ENCODE measurements around the gene UBALD1. TPM values are rescaled to one million over a fixed set of nuclear protein-coding genes. Genes with fewer than 3 reads are reported as not detected.
A peak's percentile ranks its signal among the peaks of the same experiment; 100 is the strongest.

UBALD1 gene
- total RNA-seq, 6 experiments from 2014 or later, result 23.5 to 33.2 (median 27.9) TPM

- Mint-ChIP-seq H3K27ac (no peak overlapping the region; the same call in 1 of the 2 replicates), H3K4me3 (no peak overlapping the region; the same call in 1 of the 2 replicates), H3K9me3 (no peaks in the 10 kb centered on the region), H3K4me1 (ENCODE audit: low read depth) (peaks cover 23% of the 10 kb centered on the region), H3K27me3 (ENCODE audit: insufficient read depth) (peaks cover 2% of the 10 kb centered on the region; the same call in 1 of the 2 replicates), H3K36me3 (ENCODE audit: low read depth) (peaks cover 4% of the 10 kb centered on the region; the same call in 1 of the 2 replicates)
- DNase-seq, result no peak
- no peak for TF ChIP-seq CTCF (IDR thresholded peaks at IDR 0.05)
Observed at GRCh38 chr16:4640572-4641305, 26.1 kb upstream of the UBALD1 start.

- peak; percentile 55 for DNase-seq
- Mint-ChIP-seq H3K9me3 (no peaks in the 10 kb centered on the region), H3K36me3 (ENCODE audit: low read depth) (no peaks in the 10 kb centered on the region), H3K27ac (peak overlapping the region; percentile 58; the same call in 1 of the 2 replicates), H3K4me3 (no peak overlapping the region), H3K4me1 (ENCODE audit: low read depth) (peaks cover 23% of the 10 kb centered on the region), H3K27me3 (ENCODE audit: insufficient read depth) (peaks cover 2% of the 10 kb centered on the region; the same call in 1 of the 2 replicates)
- no peak for TF ChIP-seq CTCF (IDR thresholded peaks at IDR 0.05)
Observed at GRCh38 chr16:4639899-4640509, 25.3 kb upstream of the UBALD1 start.

- peaks cover 23% of the 10 kb centered on the region for H3K4me1 Mint-ChIP-seq (ENCODE audit: low read depth)
- no peak overlapping the region for H3K27ac Mint-ChIP-seq
- H3K4me3 Mint-ChIP-seq, result no peak overlapping the region
- H3K27me3 Mint-ChIP-seq (ENCODE audit: insufficient read depth), result peaks cover 2% of the 10 kb centered on the region; the same call in 1 of the 2 replicates
- no peaks in the 10 kb centered on the region for H3K36me3 Mint-ChIP-seq (ENCODE audit: low read depth)
- no peak for TF ChIP-seq CTCF (IDR thresholded peaks at IDR 0.05)
- DNase-seq, result no peak
- no peaks in the 10 kb centered on the region for H3K9me3 Mint-ChIP-seq
Observed at GRCh38 chr16:4637501-4638166, 22.9 kb upstream of the UBALD1 start.

GRCh38 chr16:4636196-4636595 is 21.5 kb upstream of the UBALD1 start:
- no peak overlapping the region for H3K27ac Mint-ChIP-seq
- no peak for DNase-seq
- H3K4me1 Mint-ChIP-seq (ENCODE audit: low read depth), result peaks cover 22% of the 10 kb centered on the region
- peaks cover 1% of the 10 kb centered on the region; the same call in 1 of the 2 replicates for H3K27me3 Mint-ChIP-seq (ENCODE audit: insufficient read depth)
- H3K9me3 Mint-ChIP-seq, result peaks cover 2% of the 10 kb centered on the region; the same call in 1 of the 2 replicates
- no peak for TF ChIP-seq CTCF (IDR thresholded peaks at IDR 0.05)
- peaks cover 5% of the 10 kb centered on the region for H3K36me3 Mint-ChIP-seq (ENCODE audit: low read depth)
- no peak overlapping the region for H3K4me3 Mint-ChIP-seq

GRCh38 chr16:4634768-4635167 is 20.1 kb upstream of the UBALD1 start:
- Mint-ChIP-seq H3K27ac (no peak overlapping the region), H3K36me3 (ENCODE audit: low read depth) (peaks cover 8% of the 10 kb centered on the region), H3K4me1 (ENCODE audit: low read depth) (peaks cover 11% of the 10 kb centered on the region), H3K27me3 (ENCODE audit: insufficient read depth) (no peaks in the 10 kb centered on the region), H3K4me3 (no peak overlapping the region), H3K9me3 (peaks cover 5% of the 10 kb centered on the region; the same call in 1 of the 2 replicates)
- TF ChIP-seq CTCF (IDR thresholded peaks at IDR 0.05), result no peak
- DNase-seq, result no peak
